Ascending aorta (tissue), 2 donors: ENCODE results near the gene MMP21. TPM values are rescaled to one million over a fixed set of nuclear protein-coding genes. Genes with fewer than 3 reads are reported as not detected.

Experiments
- DNase-seq, 2 donors: peaks; one replicate each; pipeline ENCODE4 v3.0.0-alpha.2; 2019; ENCODE audit warnings: low spot score in 2 of 2
- H3K27ac ChIP-seq, 2 donors: fragments of 200-600 bp; sonication (generic); one replicate each; pipeline ENCODE4 v1.5.1; 2016 to 2017; ENCODE audit warnings: mild to moderate bottlenecking in 1 of 2
- H3K27me3 ChIP-seq: fragments of 200-600 bp; sonication (generic); one replicate; pipeline ENCODE4 v1.5.1; 2017
- H3K36me3 ChIP-seq, 2 donors: fragments of 200-600 bp; sonication (generic); one replicate each; pipeline ENCODE4 v1.5.1; 2016
- H3K4me1 ChIP-seq, 2 donors: fragments of 200-600 bp; sonication (generic); one replicate each; pipeline ENCODE4 v1.5.1; 2016 to 2017; ENCODE audit warnings: mild to moderate bottlenecking in 1 of 2
- H3K4me3 ChIP-seq, 2 donors: fragments of 200-600 bp; sonication (generic); one replicate each; pipeline ENCODE4 v1.5.1; 2016 to 2017; ENCODE audit warnings: mild to moderate bottlenecking in 1 of 2
- H3K9me3 ChIP-seq, 2 donors: fragments of 200-600 bp; sonication (generic); one replicate each; pipeline ENCODE4 v1.5.1; 2016
- CTCF ChIP-seq, 3 experiments: fragments of 200-600 bp in 2 of 3; fragments of 450-650 bp in 1 of 3; sonication (generic) in 2 of 3; IDR thresholded peaks; one replicate each; pipeline ENCODE4 v1.5.1; 2016 to 2019; ENCODE audit warnings: antibody characterized with exemption in 3 of 3, mild to moderate bottlenecking in 1 of 3, moderate library complexity in 1 of 3
- intact Hi-C: fragments of 100-400 bp; cut with DNase I; formaldehyde crosslinking; loops from one replicate; pipeline ENCODE4 v1.15.1; 2023
- total RNA-seq: library from RNA; depleted of rRNA; stranded (reverse); fragments of >200 nt; gene quantifications from one replicate; pipeline ENCODE4 v1.1.0, GENCODE V29; 2016

Gene MMP21
- total RNA-seq, 1 donor from 2014 or later, result not detected

DNA sequence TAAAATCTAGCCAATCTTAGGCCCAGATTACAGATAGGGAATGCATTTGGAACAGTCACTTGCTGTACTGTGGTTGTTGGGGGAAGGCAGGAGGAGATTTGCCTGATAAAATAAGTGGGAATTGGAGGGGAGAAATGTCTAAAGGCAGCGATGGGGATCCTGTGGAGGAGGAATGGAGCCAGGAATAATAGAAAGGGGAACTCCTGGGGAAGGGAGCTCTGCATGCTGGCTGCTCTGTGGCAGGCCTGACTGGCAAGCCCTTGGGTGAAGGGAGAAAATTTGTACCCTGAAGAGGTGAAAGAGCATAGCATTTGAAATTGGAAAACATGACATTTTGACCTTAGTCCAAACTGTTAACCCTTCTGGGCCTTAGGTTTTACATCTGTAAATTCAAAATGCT is 13.7 kb downstream of the MMP21 start:
- no peak for TF ChIP-seq CTCF (IDR thresholded peaks at IDR 0.05)
- DNase-seq, result no peak
- intact Hi-C loops, result no loop called here
- no peaks in the 10 kb centered on the region for H3K27me3 ChIP-seq
- H3K27ac ChIP-seq, result no peak overlapping the region
- H3K4me3 ChIP-seq, result no peak overlapping the region
- H3K9me3 ChIP-seq, result no peaks in the 10 kb centered on the region
- no peaks in the 10 kb centered on the region for H3K4me1 ChIP-seq
- peaks cover 47 to 83% of the 10 kb centered on the region in 2 donors for H3K36me3 ChIP-seq

DNA sequence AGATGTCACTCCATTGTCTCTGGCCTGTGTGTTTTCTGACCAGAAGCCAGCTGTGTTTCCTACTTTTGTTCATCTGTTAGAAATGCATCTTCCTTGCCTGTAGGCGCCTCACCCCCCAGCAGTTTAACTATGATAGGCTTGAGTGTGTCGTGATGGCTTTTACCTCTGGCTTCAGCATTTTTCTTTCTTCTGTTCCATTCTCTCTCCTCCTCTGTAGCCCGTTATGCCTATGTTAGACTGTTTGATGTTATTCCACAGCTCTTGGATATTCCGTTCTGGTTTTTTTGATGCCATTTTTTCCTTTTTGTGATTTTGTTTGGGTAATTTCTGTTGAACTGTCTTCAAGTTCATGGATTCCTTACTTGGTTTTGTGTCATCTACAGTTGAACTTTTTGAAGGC is 17.9 kb downstream of the MMP21 start:
- DNase-seq, result no peak
- Histone ChIP-seq H3K4me1 (no peaks in the 10 kb centered on the region), H3K9me3 (no peaks in the 10 kb centered on the region), H3K27ac (no peak overlapping the region), H3K27me3 (no peaks in the 10 kb centered on the region), H3K4me3 (no peak overlapping the region), H3K36me3 (peaks cover 50 to 88% of the 10 kb centered on the region in 2 donors)
- TF ChIP-seq CTCF (IDR thresholded peaks at IDR 0.05), result no peak
- intact Hi-C loops, result no loop called here

DNA sequence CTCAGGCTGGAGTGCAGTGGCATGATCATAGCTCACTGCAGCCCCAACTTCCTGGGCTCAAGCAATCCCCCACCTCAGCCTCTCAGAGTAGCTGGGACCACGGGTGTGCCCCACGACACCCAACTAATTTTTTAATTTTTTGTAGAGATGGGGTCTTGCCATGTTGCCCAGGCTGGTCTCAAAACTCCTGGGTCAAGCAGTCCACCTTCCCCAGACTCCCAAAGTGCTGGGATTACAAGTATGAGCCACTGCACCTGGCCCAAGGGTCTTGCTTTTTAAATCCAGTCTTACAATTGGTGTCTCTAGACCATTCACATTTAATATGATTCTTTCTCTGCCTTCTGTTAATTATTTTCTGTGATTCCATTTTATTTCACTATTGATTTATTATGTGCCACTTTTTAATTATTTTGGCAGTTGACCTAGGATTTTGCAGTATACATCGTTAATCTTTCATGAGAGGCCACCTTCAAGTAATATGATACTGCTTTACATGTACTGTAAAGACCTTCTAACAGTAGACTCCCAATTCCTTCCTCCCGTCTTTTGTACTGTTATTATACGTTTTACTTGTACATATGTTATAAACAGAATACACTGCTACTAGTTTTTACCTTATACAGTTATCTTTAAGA is 18.7 kb downstream of the MMP21 start:
- no peaks in the 10 kb centered on the region for H3K4me1 ChIP-seq
- H3K36me3 ChIP-seq, result peaks cover 48 to 94% of the 10 kb centered on the region in 2 donors
- no peak overlapping the region for H3K4me3 ChIP-seq
- DNase-seq, result no peak
- no peaks in the 10 kb centered on the region for H3K9me3 ChIP-seq
- H3K27ac ChIP-seq, result no peak overlapping the region
- intact Hi-C loops, result no loop called here
- TF ChIP-seq CTCF (IDR thresholded peaks at IDR 0.05), result no peak
- no peaks in the 10 kb centered on the region for H3K27me3 ChIP-seq

DNA sequence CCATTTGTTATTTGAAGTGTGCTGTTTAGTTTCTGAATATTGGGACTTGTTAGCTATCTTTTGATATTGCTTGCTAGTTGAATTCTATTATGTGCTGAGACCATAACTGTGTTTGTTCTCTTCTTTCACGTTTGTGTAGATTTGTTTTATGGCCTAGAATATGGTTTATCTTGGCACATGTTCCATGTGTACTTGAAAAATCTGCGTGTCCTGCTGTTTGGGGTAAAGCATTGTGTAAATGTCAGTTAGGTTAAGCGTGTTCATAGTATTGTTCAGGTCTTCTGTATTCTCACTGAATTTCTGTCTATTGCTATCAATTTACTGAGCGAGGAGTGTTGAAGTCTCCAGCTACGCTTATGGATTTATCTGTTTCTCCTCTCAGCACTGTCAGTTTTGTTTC is 19.4 kb downstream of the MMP21 start:
- Histone ChIP-seq H3K27me3 (no peaks in the 10 kb centered on the region), H3K4me3 (no peak overlapping the region), H3K4me1 (no peaks in the 10 kb centered on the region), H3K36me3 (peaks cover 56 to 94% of the 10 kb centered on the region in 2 donors), H3K27ac (no peak overlapping the region), H3K9me3 (no peaks in the 10 kb centered on the region)
- intact Hi-C loops, result no loop called here
- TF ChIP-seq CTCF (IDR thresholded peaks at IDR 0.05), result no peak
- DNase-seq, result no peak

- Histone ChIP-seq H3K36me3 (peaks cover 80 to 97% of the 10 kb centered on the region in 2 donors), H3K4me3 (no peak overlapping the region), H3K27me3 (no peaks in the 10 kb centered on the region), H3K4me1 (no peaks in the 10 kb centered on the region), H3K27ac (no peak overlapping the region), H3K9me3 (no peaks in the 10 kb centered on the region)
- DNase-seq, result no peak
- intact Hi-C loops, result no loop called here
- TF ChIP-seq CTCF (IDR thresholded peaks at IDR 0.05), result no peak
These were observed 28.2 kb downstream of the MMP21 start for GRCh38 chr10:125747417-125747816.

DNA sequence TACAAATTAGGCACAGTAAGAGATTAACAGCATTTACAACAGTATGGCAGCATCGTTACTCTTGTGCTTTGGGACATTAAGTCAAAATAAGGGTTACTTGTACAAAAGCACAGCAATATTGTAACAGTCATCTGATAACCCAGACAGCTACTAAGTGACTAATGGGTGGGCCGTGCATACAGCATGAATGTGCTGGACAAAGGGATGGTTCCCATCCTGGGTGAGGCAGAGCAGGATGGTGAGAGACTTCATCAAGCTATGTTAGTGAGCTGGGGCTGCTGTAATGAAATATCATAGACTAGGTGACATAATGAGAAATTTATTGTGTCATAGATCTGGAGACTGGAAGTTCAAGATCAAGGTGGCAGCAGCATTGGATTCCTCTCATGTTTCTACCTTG is 30.7 kb downstream of the MMP21 start:
- Histone ChIP-seq H3K4me1 (no peaks in the 10 kb centered on the region), H3K27ac (no peak overlapping the region), H3K36me3 (peaks cover 85 to 98% of the 10 kb centered on the region in 2 donors), H3K4me3 (no peak overlapping the region), H3K27me3 (no peaks in the 10 kb centered on the region), H3K9me3 (no peaks in the 10 kb centered on the region)
- no peak for TF ChIP-seq CTCF (IDR thresholded peaks at IDR 0.05)
- intact Hi-C loops, result no loop called here
- no peak for DNase-seq
